ENCODE results near the gene ANKRD63.
A peak's percentile ranks its signal among the peaks of the same experiment; 100 is the strongest.

- peak; percentile 34 for TF ChIP-seq CTCF (IDR thresholded peaks at IDR 0.05; ENCODE audit: low read length)
- TF ChIP-seq EZH2 (IDR thresholded peaks at IDR 0.05; ENCODE audit: borderline replicate concordance, low read length), result no peak
These were observed 40.5 kb upstream of the ANKRD63 start, which contains the start of gene INAFM2 for GRCh38 chr15:40323239-40323952.
